NB4 (cell line): ENCODE results near the gene CYP4Z1.

Source experiments
- MYC ChIP-seq: IDR thresholded peaks from 2 replicates; pipeline ENCODE4 v1.6.1; 2011; ENCODE audit warnings: low read depth, low read length
- POLR2A ChIP-seq: IDR thresholded peaks from 2 replicates; pipeline ENCODE4 v1.6.1; 2011; ENCODE audit warnings: mild to moderate bottlenecking; ENCODE audit not compliant: insufficient read length; ENCODE audit errors: extremely low read depth
- TF ChIP-seq, protein P1 (sequence below): IDR thresholded peaks from one replicate; pipeline ENCODE4 v1.5.1; 2012; ENCODE audit warnings: low read depth, low read length
- TF ChIP-seq, protein P2 (sequence below): IDR thresholded peaks from 2 replicates; pipeline ENCODE4 v1.6.1; 2011; ENCODE audit warnings: low read depth, low read length

DNA sequence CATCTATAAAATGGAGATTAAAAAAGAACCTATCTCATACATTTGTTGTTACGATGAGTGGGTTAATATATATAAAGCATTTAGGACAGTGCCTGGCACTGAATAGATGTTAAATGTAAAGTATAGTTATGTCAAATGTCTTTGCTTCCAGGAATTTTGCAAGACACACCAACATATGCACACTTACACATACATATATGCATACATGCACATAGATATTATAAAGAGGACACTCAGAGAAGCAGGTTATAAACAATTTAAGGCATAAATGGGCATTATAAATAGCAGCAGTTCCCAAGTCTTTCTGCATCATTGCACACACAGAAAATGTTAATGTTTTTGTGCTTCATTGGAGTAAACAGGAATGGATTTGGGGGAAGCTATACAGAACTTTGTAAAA, 30.3 kb upstream of the CYP4Z1 start:
- TF ChIP-seq, protein P1, sequence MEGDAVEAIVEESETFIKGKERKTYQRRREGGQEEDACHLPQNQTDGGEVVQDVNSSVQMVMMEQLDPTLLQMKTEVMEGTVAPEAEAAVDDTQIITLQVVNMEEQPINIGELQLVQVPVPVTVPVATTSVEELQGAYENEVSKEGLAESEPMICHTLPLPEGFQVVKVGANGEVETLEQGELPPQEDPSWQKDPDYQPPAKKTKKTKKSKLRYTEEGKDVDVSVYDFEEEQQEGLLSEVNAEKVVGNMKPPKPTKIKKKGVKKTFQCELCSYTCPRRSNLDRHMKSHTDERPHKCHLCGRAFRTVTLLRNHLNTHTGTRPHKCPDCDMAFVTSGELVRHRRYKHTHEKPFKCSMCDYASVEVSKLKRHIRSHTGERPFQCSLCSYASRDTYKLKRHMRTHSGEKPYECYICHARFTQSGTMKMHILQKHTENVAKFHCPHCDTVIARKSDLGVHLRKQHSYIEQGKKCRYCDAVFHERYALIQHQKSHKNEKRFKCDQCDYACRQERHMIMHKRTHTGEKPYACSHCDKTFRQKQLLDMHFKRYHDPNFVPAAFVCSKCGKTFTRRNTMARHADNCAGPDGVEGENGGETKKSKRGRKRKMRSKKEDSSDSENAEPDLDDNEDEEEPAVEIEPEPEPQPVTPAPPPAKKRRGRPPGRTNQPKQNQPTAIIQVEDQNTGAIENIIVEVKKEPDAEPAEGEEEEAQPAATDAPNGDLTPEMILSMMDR = no peak
- TF ChIP-seq POLR2A (no peak), MYC (no peak)
- TF ChIP-seq, protein P2, sequence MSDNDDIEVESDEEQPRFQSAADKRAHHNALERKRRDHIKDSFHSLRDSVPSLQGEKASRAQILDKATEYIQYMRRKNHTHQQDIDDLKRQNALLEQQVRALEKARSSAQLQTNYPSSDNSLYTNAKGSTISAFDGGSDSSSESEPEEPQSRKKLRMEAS = no peak
